Urothelium cell line (cell line): ENCODE results near the gene NAV2.
"Not testable (repeated sequence)": the region's sequence is repeated elsewhere in the genome, so short reads cannot be mapped to it uniquely, and the experiment has no call there.

Experiments
- DNase-seq: peaks from one replicate; pipeline ENCODE4 v3.0.0; 2011; ENCODE audit warnings: low spot score, mixed read lengths
- FAIRE-seq: peaks from 2 replicates; lab custom pipeline; 2011; peaks lifted over from hg19 to GRCh38; lab: Jason Lieb, UNC

The NAV2 gene

DNA sequence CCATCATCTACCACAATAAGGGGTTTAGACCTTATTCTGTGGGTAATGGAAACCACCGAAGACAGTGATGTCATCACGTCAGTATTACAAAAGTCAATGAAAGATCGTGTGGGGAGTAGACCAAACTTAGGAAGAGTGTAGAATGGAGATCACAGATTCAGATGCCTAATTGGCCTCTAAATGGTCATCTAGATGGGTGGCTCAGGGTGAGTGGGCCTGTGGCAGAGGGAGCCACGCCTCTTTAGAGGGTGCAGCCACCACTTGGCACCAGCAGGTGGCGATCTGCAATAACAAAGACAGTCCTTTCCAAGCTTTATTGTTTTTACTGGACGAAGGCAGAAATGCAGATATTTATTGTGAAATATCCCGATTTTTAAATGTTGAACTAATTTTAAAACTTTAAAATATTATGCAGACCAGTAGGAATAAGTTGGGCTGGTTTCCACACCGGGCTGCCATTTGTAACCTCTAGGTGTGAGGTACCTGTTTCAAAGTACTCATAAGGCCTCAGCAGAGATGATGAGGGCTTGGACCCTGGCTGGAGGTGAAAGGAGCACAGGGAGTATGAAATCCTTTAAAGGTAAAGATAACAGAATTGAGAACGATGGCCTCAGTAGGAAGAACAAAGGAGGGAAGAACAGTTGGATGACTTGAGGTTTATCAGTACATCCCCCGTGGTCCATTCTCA, 225.7 kb downstream of the NAV2 start:
- FAIRE-seq, result no peak

GRCh38 chr11:19938866-19939265, 226.2 kb downstream of the NAV2 start:
- FAIRE-seq, result no peak

More for the DNA sequence above, 225.7 kb downstream of the NAV2 start:
- DNase-seq, result peak; percentile 68

GRCh38 chr11:19939415-19939929, 226.8 kb downstream of the NAV2 start:
- FAIRE-seq, result no peak
- DNase-seq, result no peak

More at GRCh38 chr11:19938866-19939265, 226.2 kb downstream of the NAV2 start:
- no peak for DNase-seq

- no peak for FAIRE-seq
- DNase-seq, result no peak
Observed at GRCh38 chr11:19940831-19941230, 228.2 kb downstream of the NAV2 start.

DNA sequence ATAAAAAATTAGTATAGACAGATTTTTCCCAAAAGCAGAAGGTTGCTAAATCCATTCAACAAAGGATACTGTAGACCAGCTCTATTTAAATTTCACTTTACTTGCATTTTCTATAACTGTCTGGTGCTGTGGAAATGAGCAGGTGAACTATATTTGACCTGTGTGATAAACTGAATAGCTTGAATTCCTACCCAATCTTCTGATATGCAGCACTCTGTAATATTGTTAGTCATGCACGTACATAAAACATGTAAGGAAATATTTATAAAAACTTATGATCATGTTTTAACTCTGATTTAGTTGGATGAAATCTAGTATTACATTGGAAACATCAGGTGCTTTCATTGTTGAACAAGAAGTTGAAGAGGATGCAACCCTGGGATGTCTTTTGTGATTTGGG, 234.0 kb downstream of the NAV2 start:
- DNase-seq (no peak), FAIRE-seq (no peak)

- FAIRE-seq (no peak), DNase-seq (no peak)
Observed at GRCh38 chr11:19947537-19948114, 235.0 kb downstream of the NAV2 start.

DNA sequence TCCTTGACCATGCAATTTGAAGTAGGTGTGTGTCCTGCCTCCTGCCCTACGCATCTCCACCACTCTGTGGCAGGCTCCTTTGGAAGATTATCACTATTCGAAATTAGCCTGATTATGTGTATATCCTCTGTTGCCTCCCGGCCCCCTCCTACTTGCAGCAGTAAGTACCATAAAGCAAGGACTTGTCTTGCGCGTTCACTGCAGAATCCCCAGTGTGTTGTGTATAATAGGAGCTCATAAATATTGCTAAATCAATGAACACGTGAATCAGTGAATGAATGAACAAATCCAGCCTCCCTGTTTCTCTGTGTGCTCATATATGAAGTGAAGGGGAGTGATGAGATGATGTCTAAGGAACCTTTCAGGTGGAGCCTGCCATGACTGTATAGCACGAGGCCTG, 237.0 kb downstream of the NAV2 start:
- DNase-seq (no peak), FAIRE-seq (no peak)

GRCh38 chr11:19951558-19952115, 239.0 kb downstream of the NAV2 start:
- no peak for FAIRE-seq

GRCh38 chr11:19952116-19952605, 239.5 kb downstream of the NAV2 start:
- no peak for DNase-seq
- FAIRE-seq, result no peak

More at GRCh38 chr11:19951558-19952115, 239.0 kb downstream of the NAV2 start:
- DNase-seq, result peak; percentile 46

DNA sequence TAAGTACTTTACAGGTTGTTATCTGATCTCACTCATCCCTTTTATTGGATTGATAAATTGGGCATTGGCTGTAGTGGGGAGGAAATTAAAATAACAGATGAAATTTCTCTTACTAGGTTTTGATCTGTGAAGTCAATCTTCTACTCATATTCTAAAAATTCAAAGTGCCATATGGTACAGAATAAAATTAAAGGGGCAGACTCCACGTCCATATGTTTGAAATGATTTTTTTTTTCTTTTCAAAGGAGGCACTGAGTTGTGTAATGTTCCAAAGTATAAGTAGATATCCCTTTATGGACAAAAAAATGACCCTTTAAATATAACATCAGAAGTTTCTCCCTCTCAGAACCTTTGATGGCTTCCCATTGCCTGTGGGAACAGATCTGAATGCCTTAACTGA, 240.3 kb downstream of the NAV2 start:
- FAIRE-seq, result no peak

GRCh38 chr11:19953336-19953735, 240.7 kb downstream of the NAV2 start:
- DNase-seq, result peak; percentile 14
- no peak for FAIRE-seq

More for the DNA sequence above, 240.3 kb downstream of the NAV2 start:
- DNase-seq, result no peak

DNA sequence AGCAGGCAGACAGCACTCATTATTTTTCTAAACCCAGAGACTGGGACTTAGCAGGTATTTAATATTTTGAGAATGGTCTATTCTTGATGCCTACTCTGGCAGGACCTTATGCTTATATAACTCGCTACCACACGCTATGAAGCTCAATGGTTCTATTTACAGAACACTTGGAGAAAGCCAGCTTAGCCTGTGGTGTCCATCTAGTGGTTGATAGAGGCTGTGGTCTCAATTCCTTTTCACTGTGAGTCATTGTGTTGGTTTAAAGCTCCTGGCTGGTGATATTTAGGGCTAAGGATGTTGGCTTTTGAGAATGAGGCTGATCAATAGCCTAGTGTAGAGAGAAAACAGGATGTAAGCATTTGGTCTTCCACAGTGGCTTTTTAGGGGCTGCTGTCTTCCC, 241.3 kb downstream of the NAV2 start:
- no peak for FAIRE-seq
- DNase-seq, result peak; percentile 78

GRCh38 chr11:19954899-19955298, 242.3 kb downstream of the NAV2 start:
- no peak for FAIRE-seq
- DNase-seq, result no peak

GRCh38 chr11:19955660-19956059, 243.0 kb downstream of the NAV2 start:
- DNase-seq, result no peak
- FAIRE-seq, result no peak

- DNase-seq (no peak), FAIRE-seq (peak; percentile 5)
Observed at GRCh38 chr11:19956228-19956627, 243.6 kb downstream of the NAV2 start.

- DNase-seq (no peak), FAIRE-seq (no peak)
Observed at GRCh38 chr11:19957294-19957943, 244.8 kb downstream of the NAV2 start.

GRCh38 chr11:19958204-19958603, 245.6 kb downstream of the NAV2 start:
- FAIRE-seq, result no peak

DNA sequence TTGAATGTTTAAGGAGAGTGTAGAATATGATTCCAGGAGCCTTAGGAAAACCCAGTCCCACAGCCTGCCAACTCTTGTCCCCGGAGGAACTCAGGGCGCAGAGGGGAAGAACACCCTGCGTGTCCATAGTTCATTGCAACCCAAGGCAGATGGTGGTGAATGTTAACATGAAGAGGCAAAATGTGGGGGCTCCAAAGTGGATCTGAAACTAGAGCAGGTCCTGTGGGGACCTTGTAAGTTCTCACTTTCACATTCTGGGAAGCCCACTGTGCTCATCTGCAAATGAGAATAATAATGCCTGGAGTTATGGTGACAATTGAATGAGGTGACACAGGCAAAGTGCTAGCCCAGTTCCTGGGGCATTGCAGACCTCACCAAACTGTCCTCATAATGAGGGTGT, 246.6 kb downstream of the NAV2 start:
- DNase-seq (no peak), FAIRE-seq (no peak)

More at GRCh38 chr11:19958204-19958603, 245.6 kb downstream of the NAV2 start:
- DNase-seq, result no peak

DNA sequence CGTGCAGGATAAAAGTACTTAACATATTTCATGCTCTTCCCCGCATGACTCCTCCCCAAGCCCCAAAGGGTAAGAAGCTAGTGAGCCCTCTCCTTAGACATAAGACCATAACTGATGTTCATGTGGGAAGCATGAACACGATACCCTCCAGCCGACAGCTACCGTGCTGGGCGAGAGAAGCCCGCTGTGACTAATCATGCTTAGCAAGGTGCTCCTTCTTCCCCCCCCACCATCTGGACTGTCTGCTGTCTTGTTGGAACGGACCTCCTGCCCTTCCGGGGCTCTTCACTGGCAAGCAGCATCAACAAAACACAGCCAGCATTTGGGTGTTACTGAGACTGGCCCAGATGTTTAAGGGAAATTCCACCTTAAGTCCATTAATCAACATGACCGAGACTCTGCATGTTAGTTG, 247.0 kb downstream of the NAV2 start:
- DNase-seq, result no peak
- no peak for FAIRE-seq

- not testable (repeated sequence) for DNase-seq, FAIRE-seq
Observed at GRCh38 chr11:19960410-19960809, 247.8 kb downstream of the NAV2 start.

DNA sequence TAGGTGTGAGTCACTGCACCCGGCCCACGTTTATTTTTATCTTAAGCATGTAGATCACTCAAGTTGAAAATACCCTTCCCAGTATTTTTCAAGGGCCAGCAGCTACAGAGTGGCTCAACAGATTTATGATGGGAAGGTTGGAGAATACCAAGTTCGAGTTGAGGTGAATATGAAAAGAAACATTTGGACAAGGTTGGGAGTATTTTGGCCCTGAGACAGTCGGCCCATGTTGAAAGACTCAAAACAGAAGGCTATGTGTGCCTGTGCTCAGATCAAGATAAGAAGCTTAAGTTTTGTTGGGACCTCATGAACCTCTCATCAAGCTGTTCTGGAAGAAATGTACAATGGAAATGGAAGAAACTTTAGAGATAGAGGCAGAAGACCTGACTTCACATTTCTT, 248.6 kb downstream of the NAV2 start:
- FAIRE-seq (no peak), DNase-seq (no peak)
